Fibroblast of the aortic adventitia (primary cell): ENCODE measurements around the gene HPGD. TPM values are rescaled to one million over a fixed set of nuclear protein-coding genes. Genes with fewer than 3 reads are reported as not detected.
"Not testable (repeated sequence)": the region's sequence is repeated elsewhere in the genome, so short reads cannot be mapped to it uniquely, and the experiment has no call there.

Source experiments
- DNase-seq: peaks from one replicate; pipeline ENCODE4 v3.0.0-alpha.2; 2010; ENCODE audit warnings: low read depth
- H3K4me3 ChIP-seq: 2 replicates; pipeline ENCODE4 v1.5.1; 2011; ENCODE audit warnings: low read depth, mild to moderate bottlenecking, control low read depth, low read length, moderate library complexity
- total RNA-seq: library from RNA; depleted of rRNA; stranded (reverse); fragments of >200 nt; gene quantifications from 2 replicates; pipeline ENCODE4 v1.2.3, GENCODE V29; 2012; ENCODE audit warnings: low replicate concordance
- TF ChIP-seq, protein P1 (sequence below): IDR thresholded peaks from 2 replicates; pipeline ENCODE4 v1.5.1; 2011; ENCODE audit warnings: mild to moderate bottlenecking, low read length, control low read depth, inconsistent platforms; ENCODE audit not compliant: insufficient read depth

Gene HPGD
- total RNA-seq, 1 donor, result 2.7 TPM

DNA sequence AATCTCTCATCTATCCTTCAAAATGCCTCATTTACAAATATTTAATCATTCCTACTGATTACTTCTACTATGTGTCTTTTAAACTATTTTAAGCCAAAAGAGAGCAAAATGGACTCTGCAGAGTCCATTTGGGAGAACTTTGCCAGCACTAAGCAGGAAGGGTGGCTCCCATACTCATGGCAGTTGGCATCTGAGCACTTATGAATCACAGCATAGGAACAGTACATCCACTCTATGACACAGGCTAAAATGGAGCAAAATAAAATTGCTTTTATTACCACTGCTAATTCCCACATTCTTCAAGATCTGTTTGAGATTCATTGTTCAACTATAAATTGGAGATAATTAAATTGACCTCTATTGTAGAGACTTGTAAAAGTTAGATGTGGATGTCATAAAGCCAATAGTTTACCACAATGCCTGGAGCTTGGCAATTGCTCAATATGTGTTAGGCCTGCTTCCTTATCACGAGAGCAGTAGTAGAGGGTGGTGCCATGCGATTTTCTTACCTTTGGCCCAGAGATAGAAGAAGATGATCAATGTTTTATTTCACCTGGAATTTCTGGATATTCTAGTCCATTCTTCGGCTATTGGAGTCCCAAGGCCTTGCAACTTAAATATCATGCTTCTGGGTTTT, 19.1 kb downstream of the HPGD start:
- no peak overlapping the region for H3K4me3 ChIP-seq
- peak; percentile 57 for DNase-seq
- TF ChIP-seq, protein P1, sequence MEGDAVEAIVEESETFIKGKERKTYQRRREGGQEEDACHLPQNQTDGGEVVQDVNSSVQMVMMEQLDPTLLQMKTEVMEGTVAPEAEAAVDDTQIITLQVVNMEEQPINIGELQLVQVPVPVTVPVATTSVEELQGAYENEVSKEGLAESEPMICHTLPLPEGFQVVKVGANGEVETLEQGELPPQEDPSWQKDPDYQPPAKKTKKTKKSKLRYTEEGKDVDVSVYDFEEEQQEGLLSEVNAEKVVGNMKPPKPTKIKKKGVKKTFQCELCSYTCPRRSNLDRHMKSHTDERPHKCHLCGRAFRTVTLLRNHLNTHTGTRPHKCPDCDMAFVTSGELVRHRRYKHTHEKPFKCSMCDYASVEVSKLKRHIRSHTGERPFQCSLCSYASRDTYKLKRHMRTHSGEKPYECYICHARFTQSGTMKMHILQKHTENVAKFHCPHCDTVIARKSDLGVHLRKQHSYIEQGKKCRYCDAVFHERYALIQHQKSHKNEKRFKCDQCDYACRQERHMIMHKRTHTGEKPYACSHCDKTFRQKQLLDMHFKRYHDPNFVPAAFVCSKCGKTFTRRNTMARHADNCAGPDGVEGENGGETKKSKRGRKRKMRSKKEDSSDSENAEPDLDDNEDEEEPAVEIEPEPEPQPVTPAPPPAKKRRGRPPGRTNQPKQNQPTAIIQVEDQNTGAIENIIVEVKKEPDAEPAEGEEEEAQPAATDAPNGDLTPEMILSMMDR, result no peak

DNA sequence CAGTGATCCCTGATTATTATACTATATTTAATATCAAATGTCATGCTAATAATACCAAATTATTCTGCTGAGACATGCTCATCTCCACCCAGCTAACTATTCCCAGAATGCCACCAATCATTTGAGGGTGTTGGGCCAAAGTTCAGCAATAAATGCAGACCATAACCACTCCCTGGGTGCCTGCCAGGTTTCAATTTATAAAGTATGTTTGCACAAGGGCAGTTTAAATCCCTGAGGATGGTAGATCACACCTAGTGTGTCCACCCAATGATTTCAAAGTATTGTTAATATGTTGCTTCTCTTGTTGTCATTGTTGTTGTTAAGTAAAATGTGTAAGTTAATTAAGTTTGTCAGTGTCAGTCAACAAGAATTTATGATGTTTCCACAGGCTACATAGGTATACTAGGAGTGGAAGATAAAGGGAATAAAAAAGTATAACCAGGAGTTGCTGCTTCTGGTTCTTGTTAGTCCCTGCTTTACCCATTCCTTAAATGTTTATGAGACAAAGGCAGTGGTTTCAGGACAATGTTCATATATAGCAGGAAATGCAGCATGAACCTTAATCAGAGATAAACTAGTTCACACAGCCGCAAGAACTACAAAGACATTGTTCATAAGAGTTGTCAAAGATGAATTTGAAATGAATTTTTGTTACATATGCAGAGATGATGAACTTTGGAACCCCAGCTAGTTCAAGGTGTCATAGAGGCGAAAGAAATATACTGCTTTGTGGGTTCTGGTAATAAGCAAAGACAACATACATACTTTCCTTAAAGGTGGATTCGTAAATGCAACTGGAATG, 25.5 kb downstream of the HPGD start:
- TF ChIP-seq, protein P1, result no peak

DNA sequence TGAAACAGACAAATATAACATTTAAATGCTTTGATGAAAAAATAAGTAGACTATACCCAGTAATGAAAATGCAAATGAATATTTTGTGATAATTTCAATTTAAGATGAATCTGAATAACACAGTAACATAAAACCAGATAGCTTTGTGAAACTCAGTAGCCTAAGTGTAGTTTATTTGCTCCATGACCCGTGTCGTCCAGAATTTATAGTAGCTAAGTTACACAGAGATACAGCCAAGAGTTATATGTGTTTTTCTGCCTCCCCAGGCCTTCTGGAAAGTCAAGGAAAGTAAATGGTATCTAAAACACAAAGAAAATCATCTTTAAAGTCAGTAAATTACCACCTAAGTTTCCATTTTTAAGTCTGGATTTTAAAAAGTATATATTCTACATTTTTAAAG, 26.7 kb downstream of the HPGD start:
- TF ChIP-seq, protein P1, result no peak
- DNase-seq, result no peak
- no peak overlapping the region for H3K4me3 ChIP-seq

More for the DNA sequence above, 25.5 kb downstream of the HPGD start:
- DNase-seq, result no peak
- H3K4me3 ChIP-seq, result no peak overlapping the region

DNA sequence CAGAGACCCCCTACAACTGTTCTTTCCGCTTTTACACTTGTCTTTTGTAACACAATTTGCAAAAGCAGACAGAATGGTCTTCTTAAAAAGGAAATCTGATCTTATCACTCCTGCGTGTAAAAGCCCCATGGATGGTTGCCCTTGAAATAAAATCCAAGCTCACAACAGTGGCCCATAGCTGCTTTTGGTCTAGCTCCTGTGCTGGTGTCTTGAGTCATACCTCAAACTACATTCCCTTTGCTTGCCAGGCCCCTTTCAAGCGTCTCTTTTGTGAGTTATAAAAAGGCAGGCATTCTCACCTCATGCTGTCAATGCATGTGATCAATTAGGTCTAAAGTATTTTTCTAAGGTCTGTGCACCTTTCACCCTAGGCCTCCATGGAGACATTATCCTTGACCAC, 27.6 kb downstream of the HPGD start:
- DNase-seq, result no peak
- no peak overlapping the region for H3K4me3 ChIP-seq
- TF ChIP-seq, protein P1, result no peak

DNA sequence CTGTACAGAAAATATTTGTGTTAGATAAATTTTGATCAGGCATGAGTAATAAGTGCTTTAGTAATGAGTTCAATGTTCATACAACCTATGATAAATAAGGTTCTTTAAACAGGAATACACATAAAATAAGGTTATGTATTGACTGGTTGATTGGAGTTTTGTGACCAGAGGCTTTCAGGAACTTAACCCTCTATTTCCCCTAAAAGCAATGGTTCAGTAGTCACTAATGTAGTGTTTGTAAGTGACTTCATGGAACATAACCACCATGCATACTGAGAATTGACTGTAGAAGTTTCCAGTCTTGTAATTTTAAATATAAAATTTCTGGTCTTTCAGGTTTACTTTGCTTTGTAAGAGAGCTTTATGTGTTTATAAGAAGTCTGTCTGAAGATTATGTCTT, 28.1 kb downstream of the HPGD start:
- TF ChIP-seq, protein P1, result no peak
- no peak for DNase-seq
- no peak overlapping the region for H3K4me3 ChIP-seq

DNA sequence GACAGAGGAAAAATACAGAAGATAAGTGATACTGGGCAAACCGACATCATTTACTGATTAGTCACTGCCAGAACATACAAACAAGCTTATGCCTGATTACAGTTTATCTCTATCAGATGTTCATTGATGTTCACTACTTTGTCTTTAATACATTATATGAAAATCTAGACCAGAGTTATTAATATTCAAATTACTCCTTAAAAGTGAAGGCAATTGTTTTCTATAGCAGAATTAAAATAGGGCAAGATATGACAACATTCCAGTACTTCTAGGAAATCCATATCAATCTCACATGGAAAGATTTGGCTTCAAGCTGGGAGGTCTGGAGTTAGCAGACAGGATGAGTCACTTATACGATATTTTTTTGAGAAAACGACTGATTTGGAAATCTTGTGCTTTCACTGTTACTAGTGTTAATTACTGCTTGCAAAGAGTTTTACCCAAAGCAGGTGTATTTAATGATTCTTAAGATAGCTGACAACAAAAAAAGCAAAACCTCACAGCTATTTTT, 31.8 kb downstream of the HPGD start:
- DNase-seq, result peak; percentile 74

DNA sequence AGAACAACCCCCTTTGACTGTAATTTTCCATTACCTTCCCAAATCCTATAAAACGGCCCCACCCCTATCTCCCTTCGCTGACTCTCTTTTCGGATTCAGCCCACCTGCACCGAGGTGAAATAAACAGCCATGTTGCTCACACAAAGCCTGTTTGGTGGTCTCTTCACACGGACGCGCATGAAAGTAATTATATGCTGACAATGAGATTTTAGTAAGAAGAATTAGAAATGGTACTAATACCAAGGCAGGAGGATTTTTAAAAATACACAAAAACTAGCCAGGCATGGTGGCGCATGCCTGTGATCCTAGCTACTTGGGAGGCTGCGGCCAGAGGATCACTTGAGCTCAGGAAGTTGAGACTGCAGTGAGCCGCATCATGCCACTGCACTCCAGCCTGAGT, 33.9 kb downstream of the HPGD start:
- not testable (repeated sequence) for DNase-seq, H3K4me3 ChIP-seq

More for the DNA sequence above, 31.8 kb downstream of the HPGD start:
- TF ChIP-seq, protein P1, result no peak
- no peak overlapping the region for H3K4me3 ChIP-seq
